HG02870 (cell line): ENCODE data around the gene HHLA2.

Source experiments
- ATAC-seq: cut with Tn5 transposase; IDR thresholded peaks from one replicate; pipeline ENCODE4 v1.9.1; 2021; ENCODE audit warnings: mild to moderate bottlenecking, moderate library complexity; ENCODE audit not compliant: unreplicated experiment

HHLA2 gene

GRCh38 chr3:108298056-108298455 is 1.7 kb downstream of the HHLA2 start:
- no peak for ATAC-seq

GRCh38 chr3:108300103-108300849 is 3.9 kb downstream of the HHLA2 start:
- ATAC-seq, result no peak

DNA sequence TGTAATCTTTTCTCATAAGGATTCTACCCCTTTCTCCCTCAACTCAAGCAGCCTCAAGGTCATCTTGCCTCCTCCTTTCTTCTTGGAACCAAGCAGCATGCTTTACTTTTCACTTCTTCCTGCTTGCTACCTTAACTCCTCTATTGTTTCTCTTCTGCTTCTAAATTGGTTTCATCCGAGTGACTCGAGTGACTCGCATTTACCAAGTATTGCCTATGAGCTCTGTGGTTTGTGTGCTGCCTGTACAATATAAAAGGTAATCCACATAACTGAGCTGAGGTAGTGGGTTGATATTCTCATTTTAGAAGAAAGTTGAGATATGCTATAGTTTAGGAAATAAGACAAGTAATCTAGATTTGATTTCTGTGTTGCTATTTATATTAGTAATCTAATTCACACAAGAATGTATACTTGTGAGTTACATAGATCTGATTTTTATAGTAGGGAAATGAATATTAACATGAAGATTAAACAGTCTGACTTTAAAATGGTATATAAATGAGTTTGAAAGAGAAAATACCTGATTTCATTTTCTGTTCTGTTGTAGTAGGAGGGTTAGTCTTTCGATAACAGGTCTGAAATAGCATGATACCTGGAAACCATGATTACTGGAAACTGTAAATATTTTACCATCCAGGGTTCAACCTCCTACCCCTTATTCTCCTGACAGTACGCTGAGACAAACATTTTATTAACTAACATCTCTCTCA is 5.5 kb downstream of the HHLA2 start:
- ATAC-seq, result no peak

DNA sequence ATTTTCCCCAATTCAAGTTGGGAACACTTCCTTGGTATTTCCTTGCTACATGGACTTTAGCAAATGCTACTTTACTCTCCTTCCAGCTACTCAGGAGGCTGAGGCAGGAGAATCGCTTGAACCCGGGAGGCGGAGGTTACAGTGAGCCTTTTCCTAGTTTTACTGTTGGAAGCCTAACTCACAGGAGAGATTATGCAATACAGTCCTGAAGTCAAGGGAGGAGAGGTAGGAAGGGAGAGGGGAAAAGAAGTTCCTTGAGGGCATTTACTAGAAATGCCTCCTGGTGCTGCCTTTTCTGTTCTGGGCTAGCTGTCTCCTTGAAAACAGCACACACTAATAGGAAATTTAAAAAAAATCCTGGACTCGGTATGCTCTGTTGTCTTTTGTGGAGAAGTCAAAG is 6.2 kb downstream of the HHLA2 start:
- no peak for ATAC-seq

DNA sequence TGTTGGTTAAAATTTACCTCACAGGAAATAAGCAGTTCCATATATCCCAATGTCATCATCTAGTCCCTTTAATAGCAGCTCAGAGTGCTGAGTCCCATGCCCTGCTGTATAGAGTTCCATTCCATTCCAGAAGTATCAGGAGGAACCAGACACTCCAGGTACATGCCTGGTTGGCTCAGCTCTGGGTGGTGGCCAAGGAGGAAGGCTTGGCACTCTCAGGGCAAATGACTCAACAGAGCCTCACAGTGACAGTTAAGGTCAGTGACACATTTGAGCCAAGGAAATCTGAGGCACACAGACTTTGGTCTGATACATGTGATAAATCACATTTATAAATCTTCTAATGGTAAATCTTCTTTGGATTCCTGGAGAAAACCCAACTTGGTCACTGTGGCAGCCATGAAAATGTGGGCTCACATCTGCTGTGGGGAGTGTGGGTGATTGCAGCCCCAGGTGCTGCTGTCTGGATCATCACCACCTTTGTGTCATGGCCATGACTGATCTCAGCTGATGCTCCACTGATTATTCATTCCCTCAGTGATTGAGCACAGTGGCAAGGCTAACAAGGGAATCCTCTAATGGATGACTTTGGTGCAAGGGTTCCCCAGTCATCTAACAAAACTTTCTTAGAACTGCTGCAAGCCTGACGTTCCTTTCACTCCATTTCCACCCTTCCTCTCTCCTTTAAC is 9.3 kb downstream of the HHLA2 start:
- no peak for ATAC-seq

DNA sequence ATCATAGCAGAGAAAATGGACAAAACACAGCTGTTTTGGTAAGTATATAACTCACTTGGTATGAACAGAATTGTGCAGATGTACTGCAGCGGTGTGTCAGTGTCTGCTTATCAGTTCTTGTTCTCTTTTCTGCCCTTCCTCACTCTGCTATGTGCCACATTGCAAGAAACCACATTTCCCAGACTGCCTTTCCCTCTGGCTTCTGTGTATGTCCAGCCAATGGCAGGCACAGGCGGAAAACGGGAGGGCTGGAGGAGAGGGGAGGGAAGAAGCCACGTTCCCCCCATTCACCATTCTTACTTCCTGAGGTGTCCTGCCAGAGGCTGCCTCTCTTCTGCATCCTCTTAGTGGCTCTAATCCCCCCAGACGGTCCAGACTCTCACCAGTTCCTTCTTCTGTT is 15.4 kb downstream of the HHLA2 start:
- no peak for ATAC-seq

DNA sequence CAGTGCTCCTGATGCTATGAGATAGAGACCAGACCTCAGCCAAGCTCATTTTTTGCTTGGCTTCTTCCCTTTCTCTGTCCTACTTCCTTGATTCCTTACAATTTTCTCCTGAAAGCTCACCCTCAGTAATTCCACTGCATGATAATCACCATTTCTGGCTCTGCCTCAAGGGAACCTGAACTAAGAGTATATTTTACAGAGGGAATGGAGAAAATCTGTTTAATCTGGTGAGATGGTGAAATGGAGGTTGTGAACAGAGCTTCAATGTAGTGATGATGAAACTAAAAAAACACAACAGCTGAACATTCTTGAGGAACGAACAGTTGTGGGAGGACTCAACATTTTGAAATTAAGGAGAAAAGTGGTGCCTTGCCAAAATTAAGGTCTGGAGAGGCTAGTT is 16.3 kb downstream of the HHLA2 start:
- no peak for ATAC-seq

- ATAC-seq, result no peak
These were observed 19.5 kb downstream of the HHLA2 start for GRCh38 chr3:108315767-108316301.

DNA sequence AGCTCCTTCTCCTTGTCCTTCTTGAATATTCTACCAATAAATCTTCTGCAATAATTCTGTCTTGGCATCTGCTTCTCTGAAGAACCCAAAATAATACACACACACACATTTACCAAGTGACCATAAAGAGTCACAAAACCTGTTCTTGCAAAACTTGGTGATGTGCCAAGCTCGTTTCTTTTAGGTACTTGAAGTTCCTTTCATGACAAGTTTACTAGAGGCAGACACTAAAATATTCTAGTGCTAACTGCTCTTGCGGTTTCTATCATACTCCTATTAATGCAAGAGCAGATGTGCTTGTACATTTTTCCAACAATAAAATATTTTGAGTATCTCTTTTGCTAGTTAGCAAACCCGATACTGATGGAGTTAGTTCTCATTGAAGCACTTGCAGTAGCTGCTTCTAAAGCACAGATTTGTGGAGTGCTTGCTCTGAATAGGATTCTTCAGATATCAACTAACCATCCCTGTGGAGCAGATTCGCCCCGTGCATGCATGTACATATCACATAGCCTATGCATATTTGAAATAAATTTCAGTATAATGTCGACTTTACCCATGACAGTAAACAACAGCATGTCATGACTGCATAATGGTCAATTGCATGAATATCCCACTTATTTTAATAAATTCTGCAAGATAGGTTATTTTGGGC is 23.2 kb downstream of the HHLA2 start:
- ATAC-seq, result no peak

- ATAC-seq, result no peak
These were observed 24.5 kb downstream of the HHLA2 start for GRCh38 chr3:108320746-108321350.

DNA sequence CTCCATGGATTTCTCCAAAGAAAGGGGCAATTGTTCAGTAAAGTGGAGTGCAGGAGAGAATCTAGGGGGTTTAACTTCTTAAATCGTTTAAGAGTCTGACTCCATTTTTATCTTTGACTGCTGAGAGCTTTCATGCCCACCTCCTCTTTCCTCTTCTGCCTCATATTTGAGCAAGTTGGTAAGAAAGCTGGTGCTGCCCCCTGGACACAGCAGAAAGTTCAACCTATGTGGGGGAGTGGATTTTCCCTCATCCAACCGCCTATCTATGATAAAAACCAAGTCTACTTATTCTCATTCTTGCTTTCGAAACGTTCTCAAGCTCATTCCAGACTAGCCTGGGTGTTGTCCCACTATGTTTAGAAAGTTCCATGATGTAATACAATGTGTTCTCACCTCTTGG is 26.0 kb downstream of the HHLA2 start:
- no peak for ATAC-seq

DNA sequence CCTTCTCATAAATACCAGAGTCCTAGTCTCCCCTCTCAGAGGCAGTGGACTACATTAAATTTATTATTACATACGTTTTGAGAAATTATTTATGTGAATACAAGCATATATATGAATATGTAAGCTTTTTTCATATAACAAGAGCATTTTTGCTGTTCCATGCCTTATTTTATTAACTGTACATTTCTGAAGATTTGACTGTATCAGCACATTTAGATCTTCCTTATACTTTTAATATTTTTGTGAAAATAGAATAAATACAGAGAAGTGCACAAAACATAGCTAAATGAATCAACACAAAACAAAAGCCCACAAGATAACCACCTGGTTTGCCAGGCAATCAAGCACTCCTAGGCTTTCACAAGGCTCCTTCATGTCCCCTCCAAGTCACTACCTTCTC is 27.8 kb downstream of the HHLA2 start:
- no peak for ATAC-seq

- ATAC-seq, result no peak
These were observed 30.8 kb downstream of the HHLA2 start for GRCh38 chr3:108327168-108327567.

DNA sequence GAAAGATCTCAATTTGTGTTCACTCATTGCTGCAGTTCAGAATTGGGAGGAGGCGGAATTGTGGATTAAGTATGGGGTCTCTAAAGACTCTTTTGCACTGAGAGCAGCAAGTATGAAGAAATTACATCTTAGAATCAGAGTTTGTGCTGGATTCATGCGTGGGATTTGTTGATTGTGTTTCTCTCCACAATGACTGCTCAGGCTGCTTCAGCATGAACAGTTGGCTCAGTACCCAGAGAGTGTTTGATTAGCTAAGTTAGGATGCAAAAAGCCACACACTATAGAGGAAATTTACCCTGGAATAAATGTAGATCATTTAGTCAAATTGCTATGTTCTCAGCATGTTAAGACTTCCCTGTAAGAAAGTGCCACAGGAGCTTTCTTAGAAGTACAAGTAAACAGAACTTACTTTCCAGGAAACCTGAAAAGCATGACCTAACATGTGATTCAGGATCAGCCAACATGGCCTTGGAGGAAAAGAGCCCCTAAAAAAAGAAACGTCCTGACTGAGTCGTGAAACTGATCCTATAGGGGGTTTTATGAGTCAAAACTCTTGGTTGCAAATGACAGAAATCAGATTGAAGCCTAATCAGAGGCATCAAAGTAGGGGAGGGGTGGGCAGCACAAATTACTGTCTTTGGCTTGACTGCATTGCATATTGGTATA is 32.6 kb downstream of the HHLA2 start:
- ATAC-seq, result no peak

- ATAC-seq, result no peak
These were observed 33.2 kb downstream of the HHLA2 start for GRCh38 chr3:108329508-108329907.

GRCh38 chr3:108329947-108330346 is 33.6 kb downstream of the HHLA2 start:
- ATAC-seq, result no peak

DNA sequence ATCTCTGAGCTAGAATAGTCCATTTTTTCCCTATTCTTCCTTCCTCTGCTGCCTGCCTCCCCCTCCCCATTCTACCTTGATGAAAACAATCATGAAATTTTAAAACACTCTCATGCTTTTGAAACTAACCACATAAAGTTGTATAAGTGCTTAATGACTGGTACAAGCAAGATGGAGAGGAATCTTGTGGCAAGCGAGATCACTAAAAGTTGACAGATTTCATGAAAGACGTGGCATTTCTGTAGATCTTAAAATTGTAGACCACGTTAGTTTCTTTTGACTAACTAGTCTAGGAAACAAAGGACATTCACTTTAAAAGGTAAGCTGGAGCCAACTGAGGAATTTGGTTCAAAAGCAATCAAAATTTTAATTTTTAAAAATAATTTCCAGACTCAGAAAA is 35.4 kb downstream of the HHLA2 start:
- ATAC-seq, result no peak

- no peak for ATAC-seq
These were observed 37.6 kb downstream of the HHLA2 start for GRCh38 chr3:108333961-108334360.

DNA sequence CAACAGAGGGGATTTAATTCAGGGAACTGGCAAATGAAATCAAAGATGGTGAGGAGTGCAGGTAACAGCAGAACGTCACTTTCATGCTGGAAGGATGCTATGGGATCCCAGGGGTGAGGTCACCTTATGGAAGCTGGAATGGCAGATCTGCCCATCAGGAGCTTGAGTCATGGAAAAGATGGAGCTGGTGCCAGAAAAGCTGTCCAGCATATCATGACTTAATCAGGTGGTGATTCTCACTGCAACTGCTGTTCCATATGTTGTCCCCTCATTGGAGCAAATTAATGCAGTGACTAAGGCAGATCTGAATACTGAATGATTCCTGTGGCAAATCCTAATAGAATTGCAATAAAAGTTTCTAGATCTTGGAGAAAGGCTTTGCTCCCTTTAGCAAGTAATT is 38.4 kb downstream of the HHLA2 start:
- ATAC-seq, result no peak

DNA sequence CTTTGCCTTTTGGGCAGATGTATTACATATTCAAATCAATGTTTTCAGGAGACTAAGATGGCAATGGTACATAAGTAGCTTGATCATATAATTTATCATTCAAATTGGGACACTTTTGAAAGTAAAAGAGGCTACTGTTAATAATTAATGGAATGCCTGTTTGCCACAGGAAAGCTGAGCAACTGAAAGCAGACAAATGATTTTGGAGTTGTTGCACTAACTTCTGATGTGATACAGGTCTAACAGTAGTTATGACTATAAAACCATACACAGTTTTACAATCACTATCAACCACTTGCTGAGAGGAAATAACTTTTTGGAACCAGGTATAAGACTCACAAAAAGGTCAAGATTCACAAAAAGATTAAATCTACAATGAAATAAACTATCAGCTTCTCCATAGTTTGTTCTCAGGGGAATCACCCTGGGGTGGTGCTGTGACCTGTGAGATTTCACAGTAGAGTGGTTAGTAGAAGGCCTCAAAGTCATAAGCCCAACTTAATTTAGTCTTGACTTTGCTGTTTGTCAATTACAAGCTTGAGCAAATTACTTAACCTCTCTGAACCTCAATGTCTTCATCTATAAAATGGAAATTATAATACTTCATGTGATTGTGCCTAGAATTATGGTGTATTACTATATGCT is 42.7 kb downstream of the HHLA2 start:
- ATAC-seq, result no peak
